Measurements from ENCODE around the gene CSPG4. TPM values are rescaled to one million over a fixed set of nuclear protein-coding genes. Genes with fewer than 3 reads are reported as not detected.

The CSPG4 gene
- total and polyA plus RNA-seq, 2 of the 13 experiments (the other 11 are each of a cell fraction or from before 2014, with no cell fraction given) = 0.01 to 0.04 TPM

- TF ChIP-seq TFDP1 (CRISPR knock-in tag; IDR thresholded peaks at IDR 0.05; ENCODE audit: borderline replicate concordance) (peak; percentile 42; the same call in 1 of the 2 replicates), ZBTB7A (CRISPR knock-in tag; IDR thresholded peaks at IDR 0.05) (no peak), ONECUT2 (CRISPR knock-in tag; IDR thresholded peaks at IDR 0.05) (no peak), CAMTA2 (CRISPR knock-in tag; IDR thresholded peaks at IDR 0.05; ENCODE audit: borderline replicate concordance) (no peak), TFAP4 (IDR thresholded peaks at IDR 0.05; ENCODE audit: borderline replicate concordance, low read depth) (no peak), NR2C2 (CRISPR knock-in tag; IDR thresholded peaks at IDR 0.05; ENCODE audit: borderline replicate concordance) (no peak), AGO1 (IDR thresholded peaks at IDR 0.05; ENCODE audit: low read depth, low read length, poor library complexity, severe bottlenecking) (peak; percentile 58), SOX6 (IDR thresholded peaks at IDR 0.05) (no peak), SOX6 (CRISPR knock-in tag; IDR thresholded peaks at IDR 0.05) (peak; percentile 35; the same call in 1 of the 2 replicates), ZNF17 (CRISPR knock-in tag; IDR thresholded peaks at IDR 0.05) (no peak), ZNF503 (CRISPR knock-in tag; IDR thresholded peaks at IDR 0.05) (no peak), RBM39 (IDR thresholded peaks at IDR 0.05; ENCODE audit: low read depth, low read length, poor library complexity, severe bottlenecking) (no peak), ZNF558 (CRISPR knock-in tag; IDR thresholded peaks at IDR 0.05; ENCODE audit: borderline replicate concordance) (no peak), TAF15 (IDR thresholded peaks at IDR 0.05; ENCODE audit: low read depth, low read length, poor library complexity, severe bottlenecking) (no peak), ZNF276 (CRISPR knock-in tag; IDR thresholded peaks at IDR 0.05; ENCODE audit: low read depth) (no peak), ISX (CRISPR knock-in tag; conservative IDR thresholded peaks at IDR 0.05) (no peak), ZSCAN31 (CRISPR knock-in tag; IDR thresholded peaks at IDR 0.05; ENCODE audit: low read depth) (no peak)
Observed at GRCh38 chr15:75661100-75661755, 51.4 kb downstream of the CSPG4 start (continued).

All from HepG2 (cell line).